Islet precursor cell (in vitro differentiated cells): ENCODE data around the gene CTBP1.
A peak's percentile ranks its signal among the peaks of the same experiment; 100 is the strongest.

ENCODE experiments used
- DNase-seq: peaks from one replicate; pipeline ENCODE4 v3.0.0-alpha.2; 2018

The CTBP1 gene

GRCh38 chr4:1171311-1172227, 77.4 kb downstream of the CTBP1 start:
- DNase-seq = peak; percentile 57

- no peak for DNase-seq
Observed at GRCh38 chr4:1170976-1171310, 78.0 kb downstream of the CTBP1 start.

GRCh38 chr4:1170156-1170975, 78.6 kb downstream of the CTBP1 start:
- DNase-seq = no peak

DNA sequence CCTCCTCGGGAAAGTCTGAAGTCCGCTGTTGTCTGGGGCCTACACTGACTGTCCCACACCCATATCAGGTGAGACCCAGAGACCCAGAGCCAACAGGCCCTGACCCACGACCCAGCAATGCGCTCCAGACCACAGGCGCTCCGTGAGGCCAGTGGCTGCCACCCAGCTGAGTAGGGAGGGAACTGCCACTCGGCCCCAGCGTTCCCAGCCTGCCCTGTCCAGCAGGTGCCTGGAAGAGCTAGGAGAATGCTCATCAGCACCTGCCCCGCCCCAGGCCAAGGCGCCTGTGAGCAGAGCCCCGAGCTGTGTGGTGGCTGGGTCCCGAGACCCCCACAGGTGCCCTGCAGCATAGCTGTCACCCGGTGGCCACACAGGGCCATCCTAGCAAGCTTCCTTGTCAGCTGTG, 79.2 kb downstream of the CTBP1 start:
- peak; percentile 53 for DNase-seq

GRCh38 chr4:1169171-1169671, 79.7 kb downstream of the CTBP1 start:
- DNase-seq = no peak

DNA sequence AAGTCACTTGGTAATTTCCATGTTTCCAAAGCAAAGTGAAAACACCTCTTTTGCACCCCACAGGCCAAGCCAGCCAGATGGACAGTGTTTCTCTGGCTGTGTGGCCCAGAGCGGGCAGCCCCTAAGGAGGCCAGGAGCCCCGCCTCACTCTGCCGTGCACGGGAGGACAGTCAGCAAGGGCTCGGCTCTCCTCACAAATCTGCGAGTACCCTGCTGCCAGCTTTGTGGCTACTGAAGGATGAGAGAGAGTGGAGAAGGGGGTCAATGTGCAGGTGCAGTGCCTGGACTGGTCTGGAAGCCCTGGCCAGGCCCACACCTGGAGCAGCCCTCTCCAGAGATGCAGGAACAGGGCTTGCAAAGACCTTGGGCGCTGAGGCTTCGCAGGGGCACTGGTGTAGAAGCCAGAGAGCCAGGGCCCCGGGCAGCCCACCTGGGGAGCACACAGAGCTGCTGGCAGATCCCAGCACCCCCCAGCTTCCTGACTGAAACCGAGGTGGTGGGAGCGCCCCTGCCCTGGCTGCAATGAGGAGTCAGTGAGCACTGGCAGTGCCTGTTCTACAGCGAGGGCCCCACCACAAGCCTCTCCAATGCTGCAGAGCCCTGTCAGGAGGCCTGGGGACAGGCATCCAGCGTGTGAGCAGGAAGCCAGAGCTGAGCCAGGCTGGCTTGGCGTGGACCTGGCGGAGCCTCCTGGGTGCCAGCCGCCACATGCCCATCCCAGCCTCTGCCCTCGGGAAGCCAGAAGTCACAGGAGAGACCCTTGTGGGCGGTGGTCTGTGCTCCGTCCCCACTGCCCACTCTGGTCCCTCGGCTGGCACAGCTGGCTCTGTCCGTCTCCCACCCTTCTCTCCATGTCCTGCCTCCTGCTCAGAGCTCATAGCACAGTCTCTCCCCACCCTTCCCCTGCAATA, 80.5 kb downstream of the CTBP1 start:
- no peak for DNase-seq

GRCh38 chr4:1167244-1167949, 81.5 kb downstream of the CTBP1 start:
- peak; percentile 92 for DNase-seq

GRCh38 chr4:1166509-1167243, 82.3 kb downstream of the CTBP1 start:
- DNase-seq = no peak

GRCh38 chr4:1164956-1165545, 83.9 kb downstream of the CTBP1 start:
- DNase-seq = no peak

DNA sequence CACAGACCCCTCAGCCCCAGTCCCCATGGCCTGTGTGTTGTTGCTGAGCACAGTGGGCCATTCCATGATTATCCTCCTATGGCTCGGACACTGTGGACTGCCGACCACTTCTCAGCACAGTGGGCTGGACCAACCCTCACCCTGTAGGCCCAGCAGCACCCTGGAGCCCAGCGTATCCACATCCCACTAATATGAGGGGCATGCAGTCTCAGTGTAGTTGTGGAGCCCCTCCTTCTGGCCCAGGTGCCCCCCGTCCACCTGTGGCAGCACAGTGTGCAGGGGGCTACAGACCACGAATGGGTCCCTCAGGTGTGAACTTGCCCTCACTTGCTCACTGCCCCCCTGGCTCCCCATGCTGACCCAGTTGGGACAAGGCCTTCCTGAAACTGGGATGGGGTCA, 84.5 kb downstream of the CTBP1 start:
- DNase-seq = no peak

DNA sequence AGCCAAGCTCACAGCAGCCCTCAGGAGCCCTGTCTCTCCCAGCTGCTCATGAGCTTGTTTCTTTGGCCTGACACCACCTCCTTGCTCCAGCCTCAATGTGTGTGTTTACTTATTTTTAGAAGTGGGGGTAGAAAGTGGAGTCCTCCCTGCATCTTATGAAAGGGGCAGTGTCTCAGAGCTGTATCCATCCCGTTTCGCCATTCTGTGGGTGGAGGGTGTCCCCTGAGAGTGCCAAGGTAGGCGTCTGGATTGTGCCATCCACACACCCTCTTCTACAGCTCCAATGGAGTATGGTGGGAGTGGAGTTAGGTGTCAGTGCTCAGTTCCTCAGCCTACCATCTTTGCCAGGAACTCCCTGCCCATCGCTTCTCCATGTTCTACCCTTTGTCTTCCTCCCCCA, 84.9 kb downstream of the CTBP1 start:
- no peak for DNase-seq
